Pancreas (tissue), 10 donors: ENCODE data around the gene LNX1. TPM values are rescaled to one million over a fixed set of nuclear protein-coding genes. Genes with fewer than 3 reads are reported as not detected.

ENCODE experiments used
- ATAC-seq, 4 donors: fragments of 200-7000 bp; cut with Tn5 transposase; one replicate each; pipeline versions ENCODE4 v1.8.0 to v1.9.1; 2020; ENCODE audit warnings: mild to moderate bottlenecking in 4 of 4, moderate library complexity in 4 of 4
- DNase-seq, 6 donors: peaks; one replicate each; pipeline ENCODE4 v3.0.0-alpha.2; 2020
- FAIRE-seq: peaks from 2 replicates; lab custom pipeline; 2012; peaks lifted over from hg19 to GRCh38; lab: Jason Lieb, UNC
- H3K27ac ChIP-seq, 4 donors: fragments of 200-600 bp; sonication (generic); 1 replicate in 3 of 4; 2 replicates in 1 of 4; pipeline versions ENCODE4 v1.5.0 to v1.8.0; 2020
- H3K27me3 ChIP-seq, 4 donors: fragments of 200-600 bp; one replicate each; pipeline ENCODE4 v1.8.0; 2021
- H3K36me3 ChIP-seq, 3 donors: fragments of 200-600 bp; sonication (generic) in 1 of 3; one replicate each; pipeline versions ENCODE4 v1.5.0 to v1.8.0; 2020 to 2021
- H3K4me1 ChIP-seq, 3 donors: fragments of 200-600 bp; one replicate each; pipeline ENCODE4 v1.8.0; 2021
- H3K4me3 ChIP-seq, 4 donors: fragments of 200-600 bp; sonication (generic) in 2 of 4; one replicate each; pipeline versions ENCODE4 v1.5.0 to v1.8.0; 2020 to 2021
- H3K9me3 ChIP-seq, 4 donors: fragments of 200-600 bp; one replicate each; pipeline ENCODE4 v1.8.0; 2021
- WGBS, 2 donors: extraction: QIAGEN DNeasy Blood & Tissue Kit; methylation state at CpG; one replicate each; pipeline ENCODE4 v1.1.7; 2013; 5-methylcytosine and 5-hydroxymethylcytosine counted together
- intact Hi-C, 3 donors: fragments of 100-400 bp; cut with DNase I; formaldehyde crosslinking; loops; one replicate each; pipeline versions ENCODE4 v1.11.1 to v1.14.2; 2022
- polyA plus RNA-seq, 2 donors: library from polyadenylated mRNA; stranded (reverse); fragments of 200-250 nt; gene quantifications; one replicate each; pipeline ENCODE4 v1.2.3, GENCODE V29; 2013
- total RNA-seq, 6 donors: library from RNA; stranded (reverse); fragmentation: NEBNext Ultra II Directional in 4 of 6; extraction: Animal tissue kit (Norgen Biotek cat#: 25700) in 4 of 6; gene quantifications; one replicate each; pipeline versions ENCODE4 v1.2.1 to v1.2.4, GENCODE V29; 2021 to 2023
- TF ChIP-seq, protein P1 (sequence below), 4 donors: fragments of 200-600 bp; sonication (generic) in 3 of 4; IDR thresholded peaks; one replicate each; pipeline versions ENCODE4 v1.5.0 to v1.8.0; 2021; ENCODE audit warnings: antibody characterized with exemption in 4 of 4
- donor health status: healthy with polysubstance abuse.
- donor health status: DM: no; HTN: no; CAD: no; lungs with moderate emphysema.
- donor health status: DM: no; HTN: no; CAD: no.
- donor health status: control.
- donor health status: control.
- donor health status: Bipolar disorder and iron deficiency.
- donor health status: DM: yes; HTN: yes; CAD: no.
- donor health status: DM: no; HTN: no; CAD: no.
- donor health status: DM: no; HTN: no; CAD: no.
- donor health status: DM: yes; HTN: yes; CAD: no.

The LNX1 gene
- total and polyA plus RNA-seq, 8 donors, result 6.1 to 18.6 (median 15.0) TPM

- Histone ChIP-seq H3K27me3 (no peaks in the 10 kb centered on the region), H3K4me3 (no peak overlapping the region), H3K9me3 (no peaks in the 10 kb centered on the region), H3K4me1 (peaks cover 0 to 9% (median 7%) of the 10 kb centered on the region in 3 donors), H3K27ac (no peak overlapping the region), H3K36me3 (no peaks in the 10 kb centered on the region)
- DNase-seq (no peak), ATAC-seq (peak in 1 of 4 donors; percentile 58), FAIRE-seq (no peak)
- intact Hi-C loops, result no loop called here
- TF ChIP-seq, protein P1, sequence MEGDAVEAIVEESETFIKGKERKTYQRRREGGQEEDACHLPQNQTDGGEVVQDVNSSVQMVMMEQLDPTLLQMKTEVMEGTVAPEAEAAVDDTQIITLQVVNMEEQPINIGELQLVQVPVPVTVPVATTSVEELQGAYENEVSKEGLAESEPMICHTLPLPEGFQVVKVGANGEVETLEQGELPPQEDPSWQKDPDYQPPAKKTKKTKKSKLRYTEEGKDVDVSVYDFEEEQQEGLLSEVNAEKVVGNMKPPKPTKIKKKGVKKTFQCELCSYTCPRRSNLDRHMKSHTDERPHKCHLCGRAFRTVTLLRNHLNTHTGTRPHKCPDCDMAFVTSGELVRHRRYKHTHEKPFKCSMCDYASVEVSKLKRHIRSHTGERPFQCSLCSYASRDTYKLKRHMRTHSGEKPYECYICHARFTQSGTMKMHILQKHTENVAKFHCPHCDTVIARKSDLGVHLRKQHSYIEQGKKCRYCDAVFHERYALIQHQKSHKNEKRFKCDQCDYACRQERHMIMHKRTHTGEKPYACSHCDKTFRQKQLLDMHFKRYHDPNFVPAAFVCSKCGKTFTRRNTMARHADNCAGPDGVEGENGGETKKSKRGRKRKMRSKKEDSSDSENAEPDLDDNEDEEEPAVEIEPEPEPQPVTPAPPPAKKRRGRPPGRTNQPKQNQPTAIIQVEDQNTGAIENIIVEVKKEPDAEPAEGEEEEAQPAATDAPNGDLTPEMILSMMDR (IDR thresholded peaks at IDR 0.05), result no peak
- WGBS, 2 donors, result 86 to 94% methylated on average over 1 of the region's 1 CpG
Measured at GRCh38 chr4:53622739-53623151, 31.5 kb upstream of the LNX1 start.

GRCh38 chr4:53620956-53621355, 29.7 kb upstream of the LNX1 start:
- Histone ChIP-seq H3K4me1 (peaks cover 4 to 23% (median 15%) of the 10 kb centered on the region in 3 donors), H3K27me3 (no peaks in the 10 kb centered on the region), H3K4me3 (no peak overlapping the region), H3K36me3 (no peaks in the 10 kb centered on the region), H3K27ac (no peak overlapping the region), H3K9me3 (no peaks in the 10 kb centered on the region)
- TF ChIP-seq, protein P1 (IDR thresholded peaks at IDR 0.05), result no peak
- intact Hi-C loops, result no loop called here
- DNase-seq (no peak), FAIRE-seq (no peak), ATAC-seq (no peak)
- WGBS, 2 donors, result 88 to 92% methylated on average over 3 of the region's 3 CpGs

GRCh38 chr4:53619431-53619830, 28.1 kb upstream of the LNX1 start:
- intact Hi-C loops, result no loop called here
- Histone ChIP-seq H3K4me3 (no peak overlapping the region), H3K27me3 (no peaks in the 10 kb centered on the region), H3K27ac (no peak overlapping the region), H3K4me1 (peaks cover 4 to 23% (median 15%) of the 10 kb centered on the region in 3 donors), H3K9me3 (no peaks in the 10 kb centered on the region), H3K36me3 (no peaks in the 10 kb centered on the region)
- ATAC-seq (no peak), FAIRE-seq (no peak), DNase-seq (no peak)
- 89 to 93% methylated on average over 3 of the region's 3 CpGs for WGBS, 2 donors
- TF ChIP-seq, protein P1 (IDR thresholded peaks at IDR 0.05), result no peak

DNA sequence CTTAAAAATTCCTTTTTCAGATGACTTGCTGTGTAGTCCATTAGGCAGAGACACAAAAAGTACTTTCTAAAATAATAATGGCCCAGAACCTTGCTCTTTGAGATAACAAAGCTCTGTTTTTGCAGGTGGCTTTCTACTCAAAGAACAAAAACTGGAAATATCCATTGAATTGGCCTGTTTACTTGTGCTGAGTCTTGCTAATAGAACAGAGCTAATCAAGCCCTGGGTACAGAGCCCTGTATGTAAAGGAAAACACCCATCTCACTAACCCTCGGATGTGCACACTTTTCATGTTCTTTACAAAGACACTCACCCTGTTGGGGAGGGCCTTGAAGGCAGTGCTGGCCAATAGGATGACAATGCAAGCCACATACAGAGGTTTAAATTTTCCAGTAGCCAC, 27.0 kb upstream of the LNX1 start:
- Histone ChIP-seq H3K27me3 (no peaks in the 10 kb centered on the region), H3K9me3 (no peaks in the 10 kb centered on the region), H3K27ac (peak overlapping the region in 1 of 4 donors; percentile 4), H3K4me3 (no peak overlapping the region), H3K36me3 (no peaks in the 10 kb centered on the region), H3K4me1 (peaks cover 4 to 23% (median 15%) of the 10 kb centered on the region in 3 donors)
- 23 to 31% methylated on average over 1 of the region's 1 CpG for WGBS, 2 donors
- peak in 2 of 4 donors; percentile 19 to 41 for ATAC-seq
- no peak for DNase-seq
- no peak for FAIRE-seq
- TF ChIP-seq, protein P1 (IDR thresholded peaks at IDR 0.05), result no peak
- intact Hi-C loops, result no loop called here

- H3K4me3 ChIP-seq, result no peak overlapping the region
- H3K4me1 ChIP-seq, result peaks cover 4 to 23% (median 15%) of the 10 kb centered on the region in 3 donors
- no peaks in the 10 kb centered on the region for H3K9me3 ChIP-seq
- peak in 3 of 4 donors; percentile 24 to 39 (median 26) for ATAC-seq
- FAIRE-seq, result no peak
- TF ChIP-seq, protein P1 (IDR thresholded peaks at IDR 0.05), result no peak
- H3K36me3 ChIP-seq, result no peaks in the 10 kb centered on the region
- H3K27ac ChIP-seq, result peak overlapping the region in 2 of 4 donors; percentile 5 to 33
- DNase-seq, result no peak
- H3K27me3 ChIP-seq, result no peaks in the 10 kb centered on the region
- intact Hi-C loops, result no loop called here
Measured at GRCh38 chr4:53617101-53617680, 25.9 kb upstream of the LNX1 start.
